ENCODE results near the gene TSR2.

DNA sequence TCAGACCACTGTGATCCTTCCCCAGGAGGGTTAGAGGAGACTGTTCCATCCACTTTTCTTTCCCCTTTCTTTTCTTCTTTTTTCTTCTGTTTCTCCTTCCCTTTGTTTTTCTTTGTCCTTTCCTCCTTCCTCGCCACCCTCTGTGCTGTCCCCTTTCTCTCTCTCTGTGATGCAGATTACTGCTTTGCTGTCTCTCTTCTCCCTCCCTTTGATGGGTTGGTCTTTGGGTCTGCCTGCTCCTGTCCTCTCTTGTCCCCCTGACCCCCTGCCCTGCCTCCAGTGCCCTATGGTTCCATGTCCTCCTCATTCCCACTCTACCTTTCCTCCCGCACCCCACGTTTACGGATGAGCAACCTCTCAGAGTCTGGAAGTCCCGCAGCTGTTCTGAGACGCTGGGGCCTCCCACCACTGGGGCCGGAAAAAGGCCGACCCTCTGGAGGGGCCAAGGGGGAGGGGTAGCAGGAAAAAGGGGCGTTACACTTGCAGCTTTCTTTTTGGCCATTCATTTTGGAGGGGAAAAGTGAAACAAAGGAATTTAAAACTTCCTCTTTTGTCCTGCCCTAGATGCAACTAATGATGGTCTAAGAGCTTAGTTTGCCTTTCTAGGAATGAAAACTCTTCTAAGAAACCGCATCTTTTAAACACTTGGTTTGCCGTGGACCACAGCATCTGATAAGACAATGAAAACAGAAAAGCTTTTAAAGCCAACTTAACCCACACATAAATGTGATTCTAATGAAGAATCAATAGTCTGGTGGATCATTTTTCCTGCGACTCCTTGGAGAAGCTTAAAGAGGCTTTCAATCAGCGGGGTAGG, 24.5 kb upstream of the TSR2 start:
- TF ChIP-seq, protein P1, sequence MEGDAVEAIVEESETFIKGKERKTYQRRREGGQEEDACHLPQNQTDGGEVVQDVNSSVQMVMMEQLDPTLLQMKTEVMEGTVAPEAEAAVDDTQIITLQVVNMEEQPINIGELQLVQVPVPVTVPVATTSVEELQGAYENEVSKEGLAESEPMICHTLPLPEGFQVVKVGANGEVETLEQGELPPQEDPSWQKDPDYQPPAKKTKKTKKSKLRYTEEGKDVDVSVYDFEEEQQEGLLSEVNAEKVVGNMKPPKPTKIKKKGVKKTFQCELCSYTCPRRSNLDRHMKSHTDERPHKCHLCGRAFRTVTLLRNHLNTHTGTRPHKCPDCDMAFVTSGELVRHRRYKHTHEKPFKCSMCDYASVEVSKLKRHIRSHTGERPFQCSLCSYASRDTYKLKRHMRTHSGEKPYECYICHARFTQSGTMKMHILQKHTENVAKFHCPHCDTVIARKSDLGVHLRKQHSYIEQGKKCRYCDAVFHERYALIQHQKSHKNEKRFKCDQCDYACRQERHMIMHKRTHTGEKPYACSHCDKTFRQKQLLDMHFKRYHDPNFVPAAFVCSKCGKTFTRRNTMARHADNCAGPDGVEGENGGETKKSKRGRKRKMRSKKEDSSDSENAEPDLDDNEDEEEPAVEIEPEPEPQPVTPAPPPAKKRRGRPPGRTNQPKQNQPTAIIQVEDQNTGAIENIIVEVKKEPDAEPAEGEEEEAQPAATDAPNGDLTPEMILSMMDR (IDR thresholded peaks at IDR 0.05 in 2 of 3, conservative IDR thresholded peaks at IDR 0.05 in 1 of 3; ENCODE audit: borderline replicate concordance in 1 of 3, insufficient read depth in 1 of 3, low read depth in 2 of 3, low read length in 2 of 3): no peak
- no peak for TF ChIP-seq POLR2AphosphoS5 (IDR thresholded peaks at IDR 0.05; ENCODE audit: low read depth, low read length)
- TF ChIP-seq, protein P2, sequence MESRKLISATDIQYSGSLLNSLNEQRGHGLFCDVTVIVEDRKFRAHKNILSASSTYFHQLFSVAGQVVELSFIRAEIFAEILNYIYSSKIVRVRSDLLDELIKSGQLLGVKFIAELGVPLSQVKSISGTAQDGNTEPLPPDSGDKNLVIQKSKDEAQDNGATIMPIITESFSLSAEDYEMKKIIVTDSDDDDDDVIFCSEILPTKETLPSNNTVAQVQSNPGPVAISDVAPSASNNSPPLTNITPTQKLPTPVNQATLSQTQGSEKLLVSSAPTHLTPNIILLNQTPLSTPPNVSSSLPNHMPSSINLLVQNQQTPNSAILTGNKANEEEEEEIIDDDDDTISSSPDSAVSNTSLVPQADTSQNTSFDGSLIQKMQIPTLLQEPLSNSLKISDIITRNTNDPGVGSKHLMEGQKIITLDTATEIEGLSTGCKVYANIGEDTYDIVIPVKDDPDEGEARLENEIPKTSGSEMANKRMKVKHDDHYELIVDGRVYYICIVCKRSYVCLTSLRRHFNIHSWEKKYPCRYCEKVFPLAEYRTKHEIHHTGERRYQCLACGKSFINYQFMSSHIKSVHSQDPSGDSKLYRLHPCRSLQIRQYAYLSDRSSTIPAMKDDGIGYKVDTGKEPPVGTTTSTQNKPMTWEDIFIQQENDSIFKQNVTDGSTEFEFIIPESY (IDR thresholded peaks at IDR 0.05; ENCODE audit: extremely low read depth, insufficient replicate concordance, low read length): no peak
- no peak for TF ChIP-seq CEBPB (IDR thresholded peaks at IDR 0.05; ENCODE audit: low read depth)
- no peak for TF ChIP-seq ZNF274 (IDR thresholded peaks at IDR 0.05; ENCODE audit: low read depth, low read length)
- TF ChIP-seq RAD21 (IDR thresholded peaks at IDR 0.05; ENCODE audit: low read depth): no peak
- no peak for TF ChIP-seq EZH2 (IDR thresholded peaks at IDR 0.05)
- no peak for TF ChIP-seq YY1 (IDR thresholded peaks at IDR 0.05; ENCODE audit: extremely low read depth, insufficient replicate concordance, low read depth, low read length)
- TF ChIP-seq, protein P3, sequence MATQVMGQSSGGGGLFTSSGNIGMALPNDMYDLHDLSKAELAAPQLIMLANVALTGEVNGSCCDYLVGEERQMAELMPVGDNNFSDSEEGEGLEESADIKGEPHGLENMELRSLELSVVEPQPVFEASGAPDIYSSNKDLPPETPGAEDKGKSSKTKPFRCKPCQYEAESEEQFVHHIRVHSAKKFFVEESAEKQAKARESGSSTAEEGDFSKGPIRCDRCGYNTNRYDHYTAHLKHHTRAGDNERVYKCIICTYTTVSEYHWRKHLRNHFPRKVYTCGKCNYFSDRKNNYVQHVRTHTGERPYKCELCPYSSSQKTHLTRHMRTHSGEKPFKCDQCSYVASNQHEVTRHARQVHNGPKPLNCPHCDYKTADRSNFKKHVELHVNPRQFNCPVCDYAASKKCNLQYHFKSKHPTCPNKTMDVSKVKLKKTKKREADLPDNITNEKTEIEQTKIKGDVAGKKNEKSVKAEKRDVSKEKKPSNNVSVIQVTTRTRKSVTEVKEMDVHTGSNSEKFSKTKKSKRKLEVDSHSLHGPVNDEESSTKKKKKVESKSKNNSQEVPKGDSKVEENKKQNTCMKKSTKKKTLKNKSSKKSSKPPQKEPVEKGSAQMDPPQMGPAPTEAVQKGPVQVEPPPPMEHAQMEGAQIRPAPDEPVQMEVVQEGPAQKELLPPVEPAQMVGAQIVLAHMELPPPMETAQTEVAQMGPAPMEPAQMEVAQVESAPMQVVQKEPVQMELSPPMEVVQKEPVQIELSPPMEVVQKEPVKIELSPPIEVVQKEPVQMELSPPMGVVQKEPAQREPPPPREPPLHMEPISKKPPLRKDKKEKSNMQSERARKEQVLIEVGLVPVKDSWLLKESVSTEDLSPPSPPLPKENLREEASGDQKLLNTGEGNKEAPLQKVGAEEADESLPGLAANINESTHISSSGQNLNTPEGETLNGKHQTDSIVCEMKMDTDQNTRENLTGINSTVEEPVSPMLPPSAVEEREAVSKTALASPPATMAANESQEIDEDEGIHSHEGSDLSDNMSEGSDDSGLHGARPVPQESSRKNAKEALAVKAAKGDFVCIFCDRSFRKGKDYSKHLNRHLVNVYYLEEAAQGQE (IDR thresholded peaks at IDR 0.05; ENCODE audit: low read depth): no peak

Measured in HCT116 (cell line).